Measurements from ENCODE around the gene DOCK4.

DNA sequence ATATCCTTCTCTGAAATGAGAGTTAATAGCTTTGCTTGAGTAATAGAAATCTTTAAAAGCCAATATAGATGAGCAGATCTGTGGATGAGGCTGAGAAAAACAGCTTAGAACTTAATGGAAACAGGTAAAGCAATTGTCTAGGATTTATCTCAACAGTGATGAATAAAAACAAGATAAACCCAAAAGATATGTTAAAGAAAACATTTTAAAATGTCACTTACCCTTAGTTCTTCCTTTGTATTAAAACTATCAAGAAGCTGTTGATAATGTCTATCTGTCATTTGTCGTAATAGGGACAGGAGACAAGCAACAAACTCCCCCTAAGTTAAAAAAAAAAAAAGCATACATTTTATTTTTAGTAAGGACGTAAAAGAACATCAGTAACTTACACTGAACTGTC is 371.8 kb downstream of the DOCK4 start:
- TF ChIP-seq, protein P1, sequence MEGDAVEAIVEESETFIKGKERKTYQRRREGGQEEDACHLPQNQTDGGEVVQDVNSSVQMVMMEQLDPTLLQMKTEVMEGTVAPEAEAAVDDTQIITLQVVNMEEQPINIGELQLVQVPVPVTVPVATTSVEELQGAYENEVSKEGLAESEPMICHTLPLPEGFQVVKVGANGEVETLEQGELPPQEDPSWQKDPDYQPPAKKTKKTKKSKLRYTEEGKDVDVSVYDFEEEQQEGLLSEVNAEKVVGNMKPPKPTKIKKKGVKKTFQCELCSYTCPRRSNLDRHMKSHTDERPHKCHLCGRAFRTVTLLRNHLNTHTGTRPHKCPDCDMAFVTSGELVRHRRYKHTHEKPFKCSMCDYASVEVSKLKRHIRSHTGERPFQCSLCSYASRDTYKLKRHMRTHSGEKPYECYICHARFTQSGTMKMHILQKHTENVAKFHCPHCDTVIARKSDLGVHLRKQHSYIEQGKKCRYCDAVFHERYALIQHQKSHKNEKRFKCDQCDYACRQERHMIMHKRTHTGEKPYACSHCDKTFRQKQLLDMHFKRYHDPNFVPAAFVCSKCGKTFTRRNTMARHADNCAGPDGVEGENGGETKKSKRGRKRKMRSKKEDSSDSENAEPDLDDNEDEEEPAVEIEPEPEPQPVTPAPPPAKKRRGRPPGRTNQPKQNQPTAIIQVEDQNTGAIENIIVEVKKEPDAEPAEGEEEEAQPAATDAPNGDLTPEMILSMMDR (IDR thresholded peaks at IDR 0.05) = no peak
- TF ChIP-seq POLR2A (IDR thresholded peaks at IDR 0.05) = no peak
